GM23248 (cell line): ENCODE measurements around the gene EDN3.

Experiments
- EZH2 ChIP-seq: fragments of 200-600 bp; sonication (generic); IDR thresholded peaks from 2 replicates; pipeline ENCODE4 v1.6.1; 2018; ENCODE audit warnings: antibody characterized with exemption, mild to moderate bottlenecking; ENCODE audit not compliant: insufficient read depth, poor library complexity, severe bottlenecking
- EZH2phosphoT487 ChIP-seq: fragments of 200-600 bp; sonication (generic); IDR thresholded peaks from 2 replicates; pipeline ENCODE4 v1.6.1; 2018; ENCODE audit warnings: antibody characterized with exemption, moderate library complexity, mild to moderate bottlenecking, low read depth; ENCODE audit not compliant: insufficient read depth

DNA sequence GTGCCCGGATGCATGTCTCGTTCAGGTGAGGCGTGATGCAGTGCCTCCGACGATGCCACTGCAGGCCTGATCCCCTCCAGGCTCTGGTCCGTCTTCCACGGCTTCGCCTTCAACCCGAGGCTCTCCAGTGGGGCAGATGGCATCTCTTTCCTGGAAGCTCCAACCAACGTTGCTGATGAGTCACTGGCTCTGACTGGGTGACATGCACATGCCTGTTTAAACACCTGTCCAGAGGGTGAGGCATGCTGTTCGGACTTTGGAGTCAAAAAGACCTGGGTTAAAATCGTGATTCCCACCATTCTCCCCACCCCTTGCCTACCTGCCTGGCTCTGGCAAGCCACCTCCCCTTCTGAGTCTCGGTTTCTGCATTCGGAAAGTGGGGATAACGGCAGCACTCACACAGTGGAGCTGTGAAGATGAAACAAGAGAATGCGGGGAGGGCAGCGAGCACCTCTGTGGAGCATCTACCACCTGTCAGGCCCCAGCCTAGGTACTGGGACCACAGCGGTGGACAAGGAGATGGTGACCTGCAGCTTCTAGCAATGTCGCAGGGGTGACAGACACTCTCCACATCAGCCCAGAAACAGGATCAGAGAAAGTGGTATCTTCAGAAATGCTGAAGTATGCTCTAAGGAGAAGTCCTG, 8.5 kb upstream of the EDN3 start:
- TF ChIP-seq EZH2, result no peak
- no peak for TF ChIP-seq EZH2phosphoT487
